OCI-LY1 (cell line): ENCODE results near the gene LRRC34.

Source experiments
- H2AFZ ChIP-seq: fragments of 200-600 bp; sonication (generic), shearing (Covaris generic); 2 replicates; pipeline ENCODE4 v1.6.0; 2014; ENCODE audit warnings: antibody characterized with exemption, mild to moderate bottlenecking, low read length
- H3F3A ChIP-seq: fragments of 200-600 bp; sonication (generic), shearing (Covaris generic); 2 replicates; pipeline ENCODE4 v1.6.0; 2014; ENCODE audit warnings: mild to moderate bottlenecking, antibody characterized with exemption, low read length, moderate library complexity; ENCODE audit not compliant: insufficient read depth
- H3K27ac ChIP-seq: fragments of 200-600 bp; sonication (generic); 2 replicates; pipeline ENCODE4 v1.5.1; 2014; ENCODE audit warnings: low read length, mixed run types, mild to moderate bottlenecking, low read depth; ENCODE audit not compliant: poor library complexity, severe bottlenecking
- H3K27me3 ChIP-seq: fragments of 200-600 bp; sonication (generic); 2 replicates; pipeline ENCODE4 v1.6.0; 2014; ENCODE audit warnings: antibody characterized with exemption, mild to moderate bottlenecking, low read length, moderate library complexity; ENCODE audit not compliant: insufficient read depth
- H3K36me3 ChIP-seq: fragments of 200-600 bp; sonication (generic); 2 replicates; pipeline ENCODE4 v1.6.1; 2014; ENCODE audit warnings: mild to moderate bottlenecking, antibody characterized with exemption, low read length, moderate library complexity, mixed read lengths; ENCODE audit not compliant: insufficient read depth
- H3K4me1 ChIP-seq: fragments of 200-600 bp; sonication (generic); 2 replicates; pipeline ENCODE4 v1.5.1; 2014; ENCODE audit warnings: mild to moderate bottlenecking, low read length, moderate library complexity; ENCODE audit not compliant: insufficient read depth, severe bottlenecking
- H3K4me2 ChIP-seq: fragments of 200-600 bp; sonication (generic), shearing (Covaris generic); 2 replicates; pipeline ENCODE4 v1.6.1; 2014; ENCODE audit warnings: low read length
- H3K4me3 ChIP-seq: fragments of 200-600 bp; sonication (generic); 2 replicates; pipeline ENCODE4 v1.5.1; 2014; ENCODE audit warnings: low read length, low read depth, mild to moderate bottlenecking, mixed read lengths; ENCODE audit not compliant: poor library complexity, severe bottlenecking
- H3K79me2 ChIP-seq: fragments of 200-600 bp; shearing (Covaris generic); 2 replicates; pipeline ENCODE4 v1.6.1; 2016; ENCODE audit warnings: mixed run types, low read length, mixed read lengths; ENCODE audit not compliant: insufficient read depth
- H3K9ac ChIP-seq: fragments of 200-600 bp; sonication (generic), shearing (Covaris generic); 2 replicates; pipeline ENCODE4 v1.6.1; 2014; ENCODE audit warnings: mild to moderate bottlenecking, low read length, mixed read lengths
- H3K9me2 ChIP-seq: fragments of 200-600 bp; sonication (generic), shearing (Covaris generic); 2 replicates; pipeline ENCODE4 v1.6.1; 2014; ENCODE audit warnings: low read depth, mild to moderate bottlenecking, low read length, mixed read lengths
- H3K9me3 ChIP-seq: fragments of 200-600 bp; shearing (Covaris generic); 2 replicates; pipeline ENCODE4 v1.6.1; 2014; ENCODE audit warnings: low read length, mixed read lengths
- H4K20me1 ChIP-seq: fragments of 200-600 bp; sonication (generic), shearing (Covaris generic); 2 replicates; pipeline ENCODE4 v1.6.0; 2016; ENCODE audit warnings: mild to moderate bottlenecking, low read length; ENCODE audit not compliant: insufficient read depth
- CTCF ChIP-seq: fragments of 200-600 bp; sonication (generic), shearing (Covaris generic); IDR thresholded peaks from 2 replicates; pipeline ENCODE4 v1.5.1; 2017; ENCODE audit warnings: mild to moderate bottlenecking, antibody characterized with exemption, low read length, moderate library complexity, mixed read lengths
- EZH2 ChIP-seq: fragments of 200-600 bp; sonication (generic), shearing (Covaris generic); IDR thresholded peaks from 2 replicates; pipeline ENCODE4 v1.8.0; 2017; ENCODE audit warnings: borderline replicate concordance, mixed run types, mild to moderate bottlenecking, antibody characterized with exemption, low read length, moderate library complexity, mixed read lengths

LRRC34 gene

DNA sequence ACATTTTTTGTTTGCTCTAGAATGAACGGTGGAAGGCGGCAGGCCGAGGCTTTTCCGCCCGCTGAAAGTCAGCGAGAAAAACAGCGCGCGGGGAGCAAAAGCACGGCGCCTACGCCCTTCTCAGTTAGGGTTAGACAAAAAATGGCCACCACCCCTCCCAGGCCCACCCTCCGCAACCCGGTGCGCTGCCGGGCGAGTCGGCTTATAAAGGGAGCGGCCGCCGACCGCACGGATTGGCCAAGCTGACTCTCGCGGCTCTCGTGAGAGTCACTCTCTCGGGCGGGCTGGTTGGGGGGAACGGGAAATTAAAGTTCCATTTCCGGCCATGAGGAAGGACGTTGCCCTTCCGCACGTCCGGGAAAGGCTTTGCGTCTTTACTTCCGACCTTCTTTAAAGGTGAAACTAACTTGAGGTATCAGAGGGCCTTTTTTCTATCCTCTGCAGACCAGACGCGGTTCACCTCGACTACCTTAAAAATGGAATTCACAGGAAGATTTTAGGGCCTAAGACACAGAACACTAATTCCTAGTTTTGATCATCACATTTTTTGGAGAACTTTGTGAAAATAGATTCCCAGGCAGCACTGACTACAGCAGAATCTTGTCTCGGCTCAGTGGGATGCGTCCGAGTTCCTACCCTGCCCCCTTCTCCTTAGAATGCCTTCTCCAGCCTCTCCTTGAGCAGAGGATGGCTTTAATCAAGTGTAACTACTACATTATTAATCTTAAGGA is 47.7 kb downstream of the LRRC34 start, which contains the start of gene TERC:
TERC (minus strand) TSS at position 179 of the 731 bp plus-strand sequence.
- Histone ChIP-seq H3K9ac (peak within 1 kb of the TSS; percentile 91), H2AFZ (0 out of 2 replicates have a peak within 1 kb of the TSS, but pooled peaks have one; percentile 12), H3K9me2 (no peaks in the 10 kb centered on the region), H3K4me2 (peak within 1 kb of the TSS; percentile 63), H3K4me1 (peaks cover 21% of the 10 kb centered on the region), H3F3A (peaks cover 33% of the 10 kb centered on the region), H3K79me2 (no peaks in the 10 kb centered on the region), H3K36me3 (no peaks in the 10 kb centered on the region), H3K9me3 (no peaks in the 10 kb centered on the region), H4K20me1 (no peaks in the 10 kb centered on the region), H3K4me3 (peak within 1 kb of the TSS; percentile 79), H3K27me3 (no peaks in the 10 kb centered on the region), H3K27ac (peak within 1 kb of the TSS; percentile 90)
- TF ChIP-seq CTCF: no peak; the same call in 1 of the 2 replicates
- no peak for TF ChIP-seq EZH2

- TF ChIP-seq CTCF (no peak; the same call in 1 of the 2 replicates), EZH2 (no peak)
- Histone ChIP-seq H3K9me3 (no peaks in the 10 kb centered on the region), H3K27me3 (no peaks in the 10 kb centered on the region), H3F3A (peaks cover 28% of the 10 kb centered on the region), H3K9me2 (no peaks in the 10 kb centered on the region), H3K4me2 (peak overlapping the region; percentile 63), H4K20me1 (no peaks in the 10 kb centered on the region), H3K4me1 (peaks cover 17% of the 10 kb centered on the region), H3K27ac (peak overlapping the region; percentile 90), H3K36me3 (no peaks in the 10 kb centered on the region), H2AFZ (no peak overlapping the region), H3K79me2 (no peaks in the 10 kb centered on the region), H3K4me3 (peak overlapping the region; percentile 79), H3K9ac (peak overlapping the region; percentile 91)
These were observed 48.3 kb downstream of the LRRC34 start for GRCh38 chr3:169764312-169764881.

- Histone ChIP-seq H3K4me1 (peaks cover 17% of the 10 kb centered on the region), H3F3A (no peaks in the 10 kb centered on the region), H3K9ac (no peak overlapping the region), H3K9me2 (no peaks in the 10 kb centered on the region), H3K27ac (no peak overlapping the region), H3K4me3 (no peak overlapping the region), H4K20me1 (no peaks in the 10 kb centered on the region), H3K9me3 (no peaks in the 10 kb centered on the region), H3K36me3 (no peaks in the 10 kb centered on the region), H3K79me2 (no peaks in the 10 kb centered on the region), H3K27me3 (no peaks in the 10 kb centered on the region), H3K4me2 (no peak overlapping the region), H2AFZ (no peak overlapping the region)
- TF ChIP-seq CTCF: no peak
These were observed 52.2 kb downstream of the LRRC34 start for GRCh38 chr3:169760479-169760878.
